Fibroblast of lung (primary cell): ENCODE measurements around the gene TGDS. TPM values are rescaled to one million over a fixed set of nuclear protein-coding genes. Genes with fewer than 3 reads are reported as not detected.

Experiments
- DNase-seq, 2 donors: peaks; one replicate each; pipeline versions ENCODE4 v3.0.0 to v3.0.0-alpha.2; 2010; ENCODE audit warnings: low read depth in 2 of 2
- H2AFZ ChIP-seq: 2 replicates; pipeline ENCODE4 v1.5.1; 2012; ENCODE audit warnings: low read length, control low read depth, inconsistent platforms
- H3K27ac ChIP-seq: 2 replicates; pipeline ENCODE4 v1.5.1; 2011; ENCODE audit warnings: low read length, control low read depth; ENCODE audit not compliant: insufficient read depth
- H3K27me3 ChIP-seq: 2 replicates; pipeline ENCODE4 v1.5.1; 2011; ENCODE audit warnings: mild to moderate bottlenecking, low read length; ENCODE audit not compliant: control insufficient read depth, insufficient read depth
- H3K36me3 ChIP-seq: 2 replicates; pipeline ENCODE4 v1.5.1; 2011; ENCODE audit warnings: low read length; ENCODE audit not compliant: control insufficient read depth, insufficient read depth
- H3K4me1 ChIP-seq: 2 replicates; pipeline ENCODE4 v1.5.1; 2011; ENCODE audit warnings: low read length; ENCODE audit not compliant: control insufficient read depth, insufficient read depth; ENCODE audit errors: extremely low read depth
- H3K4me2 ChIP-seq: 2 replicates; pipeline ENCODE4 v1.5.1; 2011; ENCODE audit warnings: low read length, control low read depth; ENCODE audit not compliant: insufficient read depth; ENCODE audit errors: extremely low read depth
- H3K4me3 ChIP-seq, 4 experiments: fragments of 200-600 bp in 1 of 4; sonication (generic) in 1 of 4; replicated peaks in 1 of 4; 2 replicates each; pipeline ENCODE4 v1.5.1; 2011 to 2016; ENCODE audit warnings: low read length in 4 of 4, low read depth in 3 of 4, mild to moderate bottlenecking in 3 of 4, control low read depth in 2 of 4, inconsistent platforms in 1 of 4, mixed read lengths in 1 of 4; ENCODE audit not compliant: insufficient read depth in 1 of 4; ENCODE audit errors: control extremely low read depth in 1 of 4
- H3K79me2 ChIP-seq: 2 replicates; pipeline ENCODE4 v1.5.1; 2012; ENCODE audit warnings: mild to moderate bottlenecking, low read length, inconsistent platforms; ENCODE audit not compliant: control insufficient read depth, insufficient read depth
- H3K9ac ChIP-seq: 2 replicates; pipeline ENCODE4 v1.5.1; 2011; ENCODE audit warnings: mild to moderate bottlenecking, low read length, control low read depth; ENCODE audit not compliant: insufficient read depth
- H3K9me3 ChIP-seq: 2 replicates; pipeline ENCODE4 v1.5.1; 2012; ENCODE audit warnings: low read depth, low read length; ENCODE audit not compliant: control insufficient read depth, insufficient read depth
- H4K20me1 ChIP-seq: 2 replicates; pipeline ENCODE4 v1.5.1; 2011; ENCODE audit warnings: low read length; ENCODE audit not compliant: control insufficient read depth, insufficient read depth; ENCODE audit errors: extremely low read depth
- EZH2 ChIP-seq: IDR thresholded peaks from 2 replicates; pipeline ENCODE4 v1.5.1; 2012; ENCODE audit warnings: low read length, control low read depth, mild to moderate bottlenecking; ENCODE audit errors: missing control alignments
- polyA plus RNA-seq, 2 donors: library from polyadenylated mRNA; depleted of rRNA in 1 of 2; stranded (reverse) in 1 of 2; unstranded in 1 of 2; fragments of >200 nt; gene quantifications; 2 replicates each; pipeline ENCODE4 v1.2.1, GENCODE V29; 2011 to 2012; ENCODE audit warnings: missing spikeins in 1 of 2
- total RNA-seq: library from RNA; depleted of rRNA; stranded (reverse); fragments of >200 nt; gene quantifications from 2 replicates; pipeline ENCODE4 v1.2.1, GENCODE V29; 2014
- TF ChIP-seq, protein P1 (sequence below), 2 donors: IDR thresholded peaks in 1 of 2; conservative IDR thresholded peaks in 1 of 2; 1 replicate in 1 of 2; 2 replicates in 1 of 2; pipeline ENCODE4 v1.5.1; 2011 to 2012; ENCODE audit warnings: low read length in 2 of 2, control low read depth in 1 of 2, inconsistent platforms in 1 of 2, low read depth in 1 of 2, mild to moderate bottlenecking in 1 of 2

The TGDS gene
- total and polyA plus RNA-seq, 2 donors (not counting 1 experiment from before 2014, with no cell fraction given): 13.4 to 15.2 TPM

DNA sequence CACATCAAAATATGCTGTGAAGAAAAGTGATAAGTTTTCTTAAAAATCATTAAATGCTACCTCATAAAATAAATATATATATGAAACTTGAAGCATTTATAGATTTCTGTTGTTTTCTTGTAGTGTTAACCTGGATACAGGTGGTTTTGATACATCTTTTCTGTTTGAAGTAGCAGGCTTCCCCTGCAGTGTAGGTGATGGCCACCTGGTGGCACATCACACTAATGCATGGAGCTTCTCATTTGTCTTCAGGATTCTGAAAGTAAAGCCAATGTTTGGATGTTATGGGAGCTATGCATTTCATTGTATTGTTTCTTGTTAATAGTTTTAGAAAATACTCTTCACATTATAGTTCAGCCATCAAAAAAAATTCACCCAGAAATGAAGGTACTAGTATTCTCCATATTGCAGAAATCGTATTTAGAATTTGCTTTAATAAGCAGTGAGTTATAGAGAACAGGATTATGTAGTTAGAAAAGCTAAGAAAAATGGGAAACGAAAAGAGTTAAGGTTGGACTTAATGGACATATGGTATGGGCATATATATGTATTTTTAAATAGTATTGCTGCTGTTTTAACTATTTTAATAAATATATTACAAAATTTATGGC is 24.4 kb upstream of the TGDS start:
- no peak overlapping the region for H3K27ac ChIP-seq
- no peak overlapping the region for H3K4me3 ChIP-seq
- H3K4me1 ChIP-seq: no peaks in the 10 kb centered on the region
- no peaks in the 10 kb centered on the region for H3K27me3 ChIP-seq
- peak; percentile 11 to 49 for DNase-seq
- no peak for TF ChIP-seq EZH2
- TF ChIP-seq, protein P1, sequence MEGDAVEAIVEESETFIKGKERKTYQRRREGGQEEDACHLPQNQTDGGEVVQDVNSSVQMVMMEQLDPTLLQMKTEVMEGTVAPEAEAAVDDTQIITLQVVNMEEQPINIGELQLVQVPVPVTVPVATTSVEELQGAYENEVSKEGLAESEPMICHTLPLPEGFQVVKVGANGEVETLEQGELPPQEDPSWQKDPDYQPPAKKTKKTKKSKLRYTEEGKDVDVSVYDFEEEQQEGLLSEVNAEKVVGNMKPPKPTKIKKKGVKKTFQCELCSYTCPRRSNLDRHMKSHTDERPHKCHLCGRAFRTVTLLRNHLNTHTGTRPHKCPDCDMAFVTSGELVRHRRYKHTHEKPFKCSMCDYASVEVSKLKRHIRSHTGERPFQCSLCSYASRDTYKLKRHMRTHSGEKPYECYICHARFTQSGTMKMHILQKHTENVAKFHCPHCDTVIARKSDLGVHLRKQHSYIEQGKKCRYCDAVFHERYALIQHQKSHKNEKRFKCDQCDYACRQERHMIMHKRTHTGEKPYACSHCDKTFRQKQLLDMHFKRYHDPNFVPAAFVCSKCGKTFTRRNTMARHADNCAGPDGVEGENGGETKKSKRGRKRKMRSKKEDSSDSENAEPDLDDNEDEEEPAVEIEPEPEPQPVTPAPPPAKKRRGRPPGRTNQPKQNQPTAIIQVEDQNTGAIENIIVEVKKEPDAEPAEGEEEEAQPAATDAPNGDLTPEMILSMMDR (conservative IDR thresholded peaks at IDR 0.05 in 1 of 2, IDR thresholded peaks at IDR 0.05 in 1 of 2; ENCODE audit: low read depth in 1 of 2, low read length in 2 of 2): peak; percentile 53 to 63
- no peak overlapping the region for H3K9ac ChIP-seq
- peaks cover 2% of the 10 kb centered on the region for H4K20me1 ChIP-seq
- no peaks in the 10 kb centered on the region for H3K79me2 ChIP-seq
- no peak overlapping the region for H2AFZ ChIP-seq
- no peak overlapping the region for H3K4me2 ChIP-seq
- H3K9me3 ChIP-seq: no peaks in the 10 kb centered on the region
- peaks cover 4% of the 10 kb centered on the region for H3K36me3 ChIP-seq

DNA sequence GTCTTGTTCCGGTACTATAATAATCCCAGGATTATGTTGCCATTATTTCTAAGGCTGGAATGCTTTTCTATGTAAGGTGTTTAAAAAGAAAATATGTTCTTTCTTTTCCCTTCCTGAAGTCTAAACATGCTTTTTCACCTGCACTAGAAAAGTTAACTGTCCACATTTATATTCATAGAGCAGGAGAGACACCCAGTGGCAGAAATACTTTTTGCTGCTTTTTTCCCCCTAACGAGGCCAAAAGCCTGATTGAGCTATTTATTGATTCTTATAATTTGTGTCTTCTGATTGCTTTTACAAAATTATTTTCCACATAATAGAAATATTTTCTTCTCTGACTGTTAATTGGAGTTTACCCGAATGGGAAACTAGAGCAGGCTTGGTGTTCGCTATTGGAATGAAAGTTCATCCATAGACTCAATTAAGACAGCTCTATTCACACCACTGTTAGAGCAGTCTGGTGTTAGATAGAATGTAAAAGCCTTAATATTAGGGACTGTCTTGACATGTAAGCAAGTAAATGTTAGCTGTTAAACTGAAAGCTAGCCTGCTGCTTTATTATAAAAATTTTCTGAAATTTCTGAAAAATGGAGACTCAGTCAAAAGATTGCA is 21.5 kb upstream of the TGDS start:
- no peaks in the 10 kb centered on the region for H3K27me3 ChIP-seq
- DNase-seq: peak in 1 of 2 donors; percentile 47
- no peak overlapping the region for H3K9ac ChIP-seq
- H4K20me1 ChIP-seq: peaks cover 2% of the 10 kb centered on the region
- peaks cover 2% of the 10 kb centered on the region for H3K36me3 ChIP-seq
- H2AFZ ChIP-seq: no peak overlapping the region
- no peaks in the 10 kb centered on the region for H3K79me2 ChIP-seq
- H3K27ac ChIP-seq: no peak overlapping the region
- no peak overlapping the region for H3K4me3 ChIP-seq
- H3K4me1 ChIP-seq: no peaks in the 10 kb centered on the region
- H3K4me2 ChIP-seq: no peak overlapping the region
- H3K9me3 ChIP-seq: no peaks in the 10 kb centered on the region
- TF ChIP-seq EZH2: no peak
- TF ChIP-seq, protein P1 (conservative IDR thresholded peaks at IDR 0.05 in 1 of 2, IDR thresholded peaks at IDR 0.05 in 1 of 2; ENCODE audit: low read depth in 1 of 2, low read length in 2 of 2): peak; percentile 47 to 63

DNA sequence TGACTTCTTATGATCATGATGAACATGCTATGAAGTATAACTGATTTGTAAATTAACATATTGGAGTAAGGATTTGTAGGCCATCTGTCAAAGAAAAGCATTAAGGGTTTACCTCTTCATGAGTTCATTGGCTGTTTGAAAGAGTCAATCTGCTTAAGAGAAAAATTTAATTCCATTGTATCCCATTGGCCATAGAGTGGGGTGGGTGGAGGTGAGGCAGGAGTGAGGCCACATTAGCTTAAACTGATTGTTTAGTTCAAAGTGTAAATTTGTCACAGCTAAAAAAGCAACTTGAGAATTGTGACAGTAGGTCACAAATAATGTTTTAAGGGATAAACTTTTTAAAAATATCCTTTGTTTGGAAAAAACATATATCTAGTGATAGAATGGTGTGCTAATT is 17.1 kb upstream of the TGDS start:
- TF ChIP-seq, protein P1 (conservative IDR thresholded peaks at IDR 0.05 in 1 of 2, IDR thresholded peaks at IDR 0.05 in 1 of 2; ENCODE audit: low read depth in 1 of 2, low read length in 2 of 2): no peak
- TF ChIP-seq EZH2: no peak
- Histone ChIP-seq H3K4me3 (no peak overlapping the region), H3K27ac (no peak overlapping the region), H3K9me3 (no peaks in the 10 kb centered on the region), H3K9ac (no peak overlapping the region), H3K79me2 (no peaks in the 10 kb centered on the region), H3K4me2 (no peak overlapping the region), H2AFZ (no peak overlapping the region), H3K36me3 (peaks cover 4% of the 10 kb centered on the region), H4K20me1 (no peaks in the 10 kb centered on the region), H3K27me3 (no peaks in the 10 kb centered on the region), H3K4me1 (no peaks in the 10 kb centered on the region)
- no peak for DNase-seq
